Rectal smooth muscle tissue (tissue), 1 donor: ENCODE measurements around the gene ATP8B4.

Experiments
- H3K27ac ChIP-seq: one replicate; pipeline ENCODE4 v1.7.0; 2013; ENCODE audit warnings: low read depth, low read length, inconsistent platforms
- H3K27me3 ChIP-seq: one replicate; pipeline ENCODE4 v1.7.0; 2013; ENCODE audit warnings: low read length; ENCODE audit not compliant: control insufficient read depth, insufficient read depth
- H3K36me3 ChIP-seq: one replicate; pipeline ENCODE4 v1.7.0; 2013; ENCODE audit warnings: low read length; ENCODE audit not compliant: control insufficient read depth, insufficient read depth
- H3K4me1 ChIP-seq: one replicate; pipeline ENCODE4 v1.7.0; 2013; ENCODE audit warnings: low read length; ENCODE audit not compliant: control insufficient read depth, insufficient read depth
- H3K4me3 ChIP-seq: one replicate; pipeline ENCODE4 v1.7.0; 2013; ENCODE audit warnings: low read length
- H3K9ac ChIP-seq: one replicate; pipeline ENCODE4 v1.7.0; 2013; ENCODE audit warnings: low read length

The ATP8B4 gene

GRCh38 chr15:49832511-49832910, 286.5 kb downstream of the ATP8B4 start:
- H3K9ac ChIP-seq, result no peak overlapping the region
- H3K36me3 ChIP-seq, result no peaks in the 10 kb centered on the region
- no peaks in the 10 kb centered on the region for H3K4me1 ChIP-seq
- H3K27me3 ChIP-seq, result no peaks in the 10 kb centered on the region
- H3K27ac ChIP-seq, result no peak overlapping the region
- H3K4me3 ChIP-seq, result no peak overlapping the region

GRCh38 chr15:49831206-49831965, 287.6 kb downstream of the ATP8B4 start:
- H3K4me3 ChIP-seq, result no peak overlapping the region
- no peak overlapping the region for H3K27ac ChIP-seq
- no peak overlapping the region for H3K9ac ChIP-seq
- H3K4me1 ChIP-seq, result no peaks in the 10 kb centered on the region
- no peaks in the 10 kb centered on the region for H3K36me3 ChIP-seq
- no peaks in the 10 kb centered on the region for H3K27me3 ChIP-seq

- Histone ChIP-seq H3K27ac (no peak overlapping the region), H3K9ac (no peak overlapping the region), H3K4me1 (no peaks in the 10 kb centered on the region), H3K36me3 (no peaks in the 10 kb centered on the region), H3K4me3 (no peak overlapping the region), H3K27me3 (no peaks in the 10 kb centered on the region)
Measured at GRCh38 chr15:49830391-49830790, 288.6 kb downstream of the ATP8B4 start.

- Histone ChIP-seq H3K4me1 (no peaks in the 10 kb centered on the region), H3K27ac (no peak overlapping the region), H3K36me3 (no peaks in the 10 kb centered on the region), H3K4me3 (no peak overlapping the region), H3K27me3 (no peaks in the 10 kb centered on the region), H3K9ac (no peak overlapping the region)
Measured at GRCh38 chr15:49827311-49827710, 291.7 kb downstream of the ATP8B4 start.

GRCh38 chr15:49826640-49827234, 292.3 kb downstream of the ATP8B4 start:
- no peaks in the 10 kb centered on the region for H3K4me1 ChIP-seq
- H3K36me3 ChIP-seq, result no peaks in the 10 kb centered on the region
- H3K27me3 ChIP-seq, result no peaks in the 10 kb centered on the region
- no peak overlapping the region for H3K4me3 ChIP-seq
- H3K9ac ChIP-seq, result no peak overlapping the region
- H3K27ac ChIP-seq, result no peak overlapping the region

- Histone ChIP-seq H3K27ac (no peak overlapping the region), H3K36me3 (no peaks in the 10 kb centered on the region), H3K9ac (no peak overlapping the region), H3K4me3 (no peak overlapping the region), H3K27me3 (no peaks in the 10 kb centered on the region), H3K4me1 (no peaks in the 10 kb centered on the region)
Measured at GRCh38 chr15:49824775-49825099, 294.3 kb downstream of the ATP8B4 start.

- H3K36me3 ChIP-seq, result no peaks in the 10 kb centered on the region
- no peaks in the 10 kb centered on the region for H3K4me1 ChIP-seq
- H3K9ac ChIP-seq, result no peak overlapping the region
- H3K27ac ChIP-seq, result no peak overlapping the region
- no peaks in the 10 kb centered on the region for H3K27me3 ChIP-seq
- no peak overlapping the region for H3K4me3 ChIP-seq
Measured at GRCh38 chr15:49823987-49824774, 294.9 kb downstream of the ATP8B4 start.

- Histone ChIP-seq H3K27ac (no peak overlapping the region), H3K36me3 (no peaks in the 10 kb centered on the region)
Measured at GRCh38 chr15:49817100-49817499, 301.9 kb downstream of the ATP8B4 start.

GRCh38 chr15:49815950-49816349, 303.1 kb downstream of the ATP8B4 start:
- no peak overlapping the region for H3K9ac ChIP-seq
- H3K27me3 ChIP-seq, result no peaks in the 10 kb centered on the region
- H3K4me3 ChIP-seq, result no peak overlapping the region
- H3K4me1 ChIP-seq, result no peaks in the 10 kb centered on the region
- no peak overlapping the region for H3K27ac ChIP-seq
- no peaks in the 10 kb centered on the region for H3K36me3 ChIP-seq

More at GRCh38 chr15:49817100-49817499, 301.9 kb downstream of the ATP8B4 start:
- no peak overlapping the region for H3K9ac ChIP-seq
- H3K27me3 ChIP-seq, result no peaks in the 10 kb centered on the region
- no peaks in the 10 kb centered on the region for H3K4me1 ChIP-seq
- no peak overlapping the region for H3K4me3 ChIP-seq

GRCh38 chr15:49815526-49815925, 303.5 kb downstream of the ATP8B4 start:
- no peaks in the 10 kb centered on the region for H3K36me3 ChIP-seq
- no peak overlapping the region for H3K9ac ChIP-seq
- H3K4me1 ChIP-seq, result peaks cover 2% of the 10 kb centered on the region
- H3K4me3 ChIP-seq, result no peak overlapping the region
- H3K27me3 ChIP-seq, result no peaks in the 10 kb centered on the region
- no peak overlapping the region for H3K27ac ChIP-seq

- Histone ChIP-seq H3K9ac (no peak overlapping the region), H3K36me3 (no peaks in the 10 kb centered on the region), H3K27me3 (no peaks in the 10 kb centered on the region), H3K4me1 (peaks cover 3% of the 10 kb centered on the region), H3K27ac (no peak overlapping the region), H3K4me3 (no peak overlapping the region)
Measured at GRCh38 chr15:49814709-49815108, 304.3 kb downstream of the ATP8B4 start.

GRCh38 chr15:49813625-49814024, 305.4 kb downstream of the ATP8B4 start:
- Histone ChIP-seq H3K9ac (no peak overlapping the region), H3K36me3 (no peaks in the 10 kb centered on the region), H3K27ac (no peak overlapping the region), H3K4me3 (no peak overlapping the region), H3K4me1 (peaks cover 3% of the 10 kb centered on the region), H3K27me3 (no peaks in the 10 kb centered on the region)
